ENCODE results near the gene CLDN15.

DNA sequence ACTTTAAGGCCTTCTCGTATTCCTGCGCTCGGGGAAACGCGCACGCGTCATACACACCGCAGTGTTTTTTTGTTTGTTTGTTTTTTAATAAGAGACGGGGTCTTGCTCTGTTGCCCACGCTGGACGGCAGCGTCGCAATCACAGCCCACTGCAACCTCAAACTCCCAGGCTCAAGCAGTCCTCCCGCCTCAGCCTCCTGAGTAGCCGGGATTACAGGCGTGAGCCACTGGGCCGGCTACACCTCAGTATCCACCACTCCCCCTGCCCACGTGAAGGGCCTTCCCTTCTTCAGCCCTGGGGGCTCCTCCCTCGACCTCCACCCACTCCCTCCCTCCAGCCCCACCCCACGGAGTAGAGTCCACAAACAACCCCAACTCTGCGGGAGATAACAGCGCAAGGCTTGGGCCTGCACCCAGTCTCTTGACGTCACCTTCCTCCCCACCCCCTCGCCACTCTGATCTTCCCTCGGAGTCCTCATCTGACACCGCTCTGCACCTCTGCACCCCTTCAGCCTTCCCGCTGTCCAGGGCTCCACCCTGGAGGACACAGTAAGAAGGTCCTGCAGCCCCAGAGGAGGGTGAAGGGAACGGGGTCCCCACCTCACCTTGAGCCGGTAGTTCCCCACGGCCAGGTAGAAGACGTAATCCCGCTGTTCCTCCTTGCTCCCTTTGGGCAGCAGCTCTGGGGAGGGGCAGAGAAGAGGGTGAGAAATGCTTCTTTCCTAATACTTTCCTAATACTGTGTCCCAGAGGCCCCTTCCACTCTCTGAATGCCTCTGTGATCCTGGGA lies 2.8 kb upstream of the CLDN15 start:
- TF ChIP-seq CTCF (IDR thresholded peaks at IDR 0.05) (no peak), POLR2A (IDR thresholded peaks at IDR 0.05) (no peak)
